ENCODE results near the gene DSG3.
"Not testable (repeated sequence)": the region's sequence is repeated elsewhere in the genome, so short reads cannot be mapped to it uniquely, and the experiment has no call there.

DSG3 gene

DNA sequence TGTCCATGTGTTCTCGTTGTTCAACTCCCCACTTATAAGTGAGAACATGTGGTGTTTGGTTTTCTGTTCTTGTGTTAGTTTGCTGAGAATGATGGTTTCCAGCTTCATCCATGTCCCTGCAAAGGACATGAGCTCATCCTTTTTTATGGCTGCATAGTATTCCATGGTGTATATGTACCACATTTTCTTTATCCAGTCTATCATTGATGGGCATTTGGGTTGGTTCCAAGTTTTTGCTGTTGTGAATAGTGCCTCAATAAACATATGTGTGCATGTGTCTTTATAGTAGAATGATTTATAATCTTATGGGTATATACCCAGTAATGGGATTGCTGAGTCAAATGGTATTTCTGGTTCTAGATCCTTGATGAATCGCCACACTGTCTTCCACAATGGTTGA lies 59.6 kb downstream of the DSG3 start:
- not testable (repeated sequence) for H3K9ac ChIP-seq (ENCODE audit: low read depth, low read length); H3K27me3 ChIP-seq (ENCODE audit: control insufficient read depth, insufficient read depth, low read length); H3K9me3 ChIP-seq (replicated peaks; ENCODE audit: low read length); H3K4me2 ChIP-seq (ENCODE audit: low read length); H3K4me1 ChIP-seq (ENCODE audit: control insufficient read depth, insufficient read depth, low read length); H3K4me3 ChIP-seq (ENCODE audit: low read length); H3K36me3 ChIP-seq (ENCODE audit: insufficient read depth, low read length)

DNA sequence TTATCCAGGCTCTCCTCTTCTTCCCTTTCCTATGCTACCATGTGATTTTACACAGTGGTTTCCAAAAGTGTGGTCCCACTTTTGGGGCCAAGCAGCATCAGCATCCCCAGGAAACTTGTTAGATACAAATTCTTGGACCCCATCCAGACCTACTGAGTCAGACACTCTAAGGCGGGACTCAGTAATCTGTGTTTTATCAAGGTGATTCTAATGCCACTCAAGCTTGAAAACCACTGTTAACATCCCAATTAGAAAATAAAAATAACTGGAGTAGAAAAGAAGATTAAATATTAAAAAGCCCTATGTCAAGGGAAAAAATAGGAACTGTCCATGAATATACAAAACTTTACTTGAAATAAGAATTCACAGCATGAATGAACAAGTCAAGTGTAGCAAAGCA lies 61.2 kb downstream of the DSG3 start:
- no peaks in the 10 kb centered on the region for H3K9me3 ChIP-seq (replicated peaks; ENCODE audit: low read length)
- H3K9ac ChIP-seq (ENCODE audit: low read depth, low read length), result no peak overlapping the region
- no peak overlapping the region for H3K4me2 ChIP-seq (ENCODE audit: low read length)
- H3K4me3 ChIP-seq (ENCODE audit: low read length), result no peak overlapping the region
- no peaks in the 10 kb centered on the region for H3K4me1 ChIP-seq (ENCODE audit: control insufficient read depth, insufficient read depth, low read length)
- H3K27me3 ChIP-seq (ENCODE audit: control insufficient read depth, insufficient read depth, low read length), result no peaks in the 10 kb centered on the region
- no peaks in the 10 kb centered on the region for H3K36me3 ChIP-seq (ENCODE audit: insufficient read depth, low read length)

DNA sequence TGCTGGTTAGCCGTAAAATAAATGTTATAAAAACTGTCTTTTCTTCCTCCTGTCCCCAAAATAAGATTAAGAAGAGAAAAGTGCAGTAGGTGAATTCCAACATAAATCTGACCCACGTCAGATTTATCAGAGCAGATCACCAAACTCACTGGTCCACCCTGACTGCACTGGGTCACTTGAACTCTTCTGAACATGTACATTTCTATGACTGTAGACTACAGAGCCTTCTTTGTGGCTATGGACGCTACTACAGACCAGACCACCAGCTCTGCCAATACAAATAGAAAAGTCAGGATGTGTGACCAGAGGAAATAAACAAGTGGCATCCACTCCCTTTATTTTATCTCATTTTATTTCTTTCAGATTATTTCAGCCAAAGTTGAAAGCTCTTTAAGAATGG lies 62.0 kb downstream of the DSG3 start:
- Histone ChIP-seq H3K36me3 (ENCODE audit: insufficient read depth, low read length) (no peaks in the 10 kb centered on the region), H3K4me1 (ENCODE audit: control insufficient read depth, insufficient read depth, low read length) (no peaks in the 10 kb centered on the region), H3K27me3 (ENCODE audit: control insufficient read depth, insufficient read depth, low read length) (no peaks in the 10 kb centered on the region), H3K9ac (ENCODE audit: low read depth, low read length) (no peak overlapping the region), H3K4me3 (ENCODE audit: low read length) (no peak overlapping the region), H3K9me3 (replicated peaks; ENCODE audit: low read length) (no peaks in the 10 kb centered on the region), H3K4me2 (ENCODE audit: low read length) (no peak overlapping the region)

DNA sequence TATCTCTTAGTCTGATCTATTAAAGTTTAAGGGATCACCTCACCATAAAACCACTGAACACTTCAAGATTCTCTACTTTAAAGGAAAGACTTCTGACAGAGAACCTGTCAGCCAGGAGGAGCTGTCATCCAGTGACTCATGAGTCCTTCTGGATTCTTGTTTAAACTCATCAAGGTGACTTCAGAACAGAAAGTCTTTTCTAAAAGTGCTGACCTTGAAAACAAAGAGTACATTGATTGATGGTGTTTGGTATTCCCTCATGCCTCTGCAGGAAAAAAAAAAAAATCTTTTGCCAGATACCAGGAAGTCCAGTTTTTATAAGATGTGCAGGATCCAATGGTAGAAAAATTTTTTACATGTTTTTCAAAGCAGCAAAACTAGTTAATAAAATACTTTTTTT lies 62.8 kb downstream of the DSG3 start:
- Histone ChIP-seq H3K4me1 (ENCODE audit: control insufficient read depth, insufficient read depth, low read length) (no peaks in the 10 kb centered on the region), H3K4me3 (ENCODE audit: low read length) (no peak overlapping the region), H3K36me3 (ENCODE audit: insufficient read depth, low read length) (no peaks in the 10 kb centered on the region), H3K27me3 (ENCODE audit: control insufficient read depth, insufficient read depth, low read length) (no peaks in the 10 kb centered on the region), H3K9ac (ENCODE audit: low read depth, low read length) (no peak overlapping the region), H3K4me2 (ENCODE audit: low read length) (no peak overlapping the region), H3K9me3 (replicated peaks; ENCODE audit: low read length) (no peaks in the 10 kb centered on the region)

DNA sequence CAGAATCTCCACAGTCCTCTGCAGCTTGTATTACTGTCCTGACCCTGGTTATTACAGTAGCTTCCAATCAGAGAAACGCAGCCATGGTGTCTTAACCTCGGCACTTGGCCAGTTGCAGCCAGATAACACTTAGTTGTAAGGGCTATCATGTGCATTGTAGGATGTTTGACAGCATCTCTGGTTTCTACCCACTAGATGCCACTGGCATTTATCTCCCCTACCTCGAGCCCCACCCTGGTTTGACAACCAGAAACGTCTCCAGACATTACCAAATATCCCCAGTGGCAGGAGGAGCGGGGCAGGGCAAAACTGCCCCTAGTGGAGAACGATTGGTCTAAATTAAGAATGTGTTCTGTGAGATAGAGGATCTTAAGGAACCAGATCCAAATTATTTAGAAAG lies 63.6 kb downstream of the DSG3 start:
- no peaks in the 10 kb centered on the region for H3K9me3 ChIP-seq (replicated peaks; ENCODE audit: low read length)
- no peaks in the 10 kb centered on the region for H3K4me1 ChIP-seq (ENCODE audit: control insufficient read depth, insufficient read depth, low read length)
- H3K4me2 ChIP-seq (ENCODE audit: low read length), result no peak overlapping the region
- H3K9ac ChIP-seq (ENCODE audit: low read depth, low read length), result no peak overlapping the region
- no peaks in the 10 kb centered on the region for H3K27me3 ChIP-seq (ENCODE audit: control insufficient read depth, insufficient read depth, low read length)
- no peak overlapping the region for H3K4me3 ChIP-seq (ENCODE audit: low read length)
- H3K36me3 ChIP-seq (ENCODE audit: insufficient read depth, low read length), result no peaks in the 10 kb centered on the region

DNA sequence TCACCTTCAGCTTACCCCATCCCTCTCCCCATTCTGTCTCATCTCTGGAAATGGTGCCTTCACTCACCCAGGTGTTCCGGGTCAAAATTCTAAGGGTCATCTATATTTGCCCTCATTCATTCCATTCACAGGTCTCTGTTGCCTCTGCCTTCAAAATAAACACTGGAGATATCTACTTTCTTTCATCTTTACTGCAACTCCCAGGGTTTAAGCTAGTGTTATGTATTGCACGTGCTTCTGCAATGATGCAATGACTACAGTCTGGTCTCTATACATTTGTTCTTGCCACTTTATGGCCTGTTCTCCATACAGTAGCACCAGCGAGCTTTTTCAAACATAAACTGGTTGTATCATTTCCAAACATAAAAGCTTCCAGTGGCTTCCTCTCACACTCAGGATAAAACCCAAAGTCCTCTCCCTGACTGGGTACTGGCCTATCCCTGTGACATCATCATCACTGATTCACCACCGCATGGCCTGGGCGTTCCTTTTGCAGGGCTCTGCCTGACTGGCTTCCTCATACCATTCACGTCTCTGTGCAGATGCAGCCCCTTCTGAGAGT lies 64.7 kb downstream of the DSG3 start:
- Histone ChIP-seq H3K9ac (ENCODE audit: low read depth, low read length) (no peak overlapping the region), H3K4me3 (ENCODE audit: low read length) (no peak overlapping the region), H3K9me3 (replicated peaks; ENCODE audit: low read length) (no peaks in the 10 kb centered on the region), H3K27me3 (ENCODE audit: control insufficient read depth, insufficient read depth, low read length) (no peaks in the 10 kb centered on the region), H3K4me1 (ENCODE audit: control insufficient read depth, insufficient read depth, low read length) (no peaks in the 10 kb centered on the region), H3K4me2 (ENCODE audit: low read length) (no peak overlapping the region), H3K36me3 (ENCODE audit: insufficient read depth, low read length) (no peaks in the 10 kb centered on the region)

DNA sequence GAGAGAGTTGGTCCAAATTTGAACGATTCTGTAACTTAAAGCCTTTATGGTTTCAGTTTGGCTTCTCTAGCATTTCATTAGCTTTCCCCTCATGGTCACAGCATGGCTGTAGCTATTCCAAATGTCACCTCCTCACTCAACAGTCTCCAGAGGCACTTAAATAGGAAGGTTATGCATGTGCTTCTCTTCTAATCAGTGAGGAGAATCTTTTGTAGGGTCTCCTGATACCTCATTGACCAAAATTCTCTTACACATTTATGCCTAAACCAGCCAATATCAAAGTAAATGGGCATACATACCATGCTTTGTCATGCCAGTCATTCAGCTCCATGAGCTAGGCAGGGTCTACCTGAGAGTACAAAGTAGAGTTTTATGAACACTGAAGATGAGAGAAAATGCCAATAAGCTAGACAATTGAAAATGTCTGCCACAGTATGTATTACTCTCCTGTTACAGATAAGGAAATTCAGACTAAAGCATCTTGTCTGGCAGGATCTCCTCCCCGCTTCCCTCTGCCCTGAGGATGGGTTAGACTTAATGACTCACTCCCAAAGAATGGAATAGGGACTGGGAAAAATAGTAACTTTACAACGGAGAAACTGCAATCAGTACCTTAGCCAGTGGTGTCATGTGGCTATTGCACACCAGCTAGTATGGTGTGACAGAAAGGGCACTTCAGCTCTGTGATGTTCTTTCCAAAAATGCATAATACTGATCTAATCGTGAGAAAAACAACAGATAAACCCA lies 65.8 kb downstream of the DSG3 start:
- no peak overlapping the region for H3K4me2 ChIP-seq (ENCODE audit: low read length)
- no peaks in the 10 kb centered on the region for H3K27me3 ChIP-seq (ENCODE audit: control insufficient read depth, insufficient read depth, low read length)
- no peak overlapping the region for H3K9ac ChIP-seq (ENCODE audit: low read depth, low read length)
- no peaks in the 10 kb centered on the region for H3K4me1 ChIP-seq (ENCODE audit: control insufficient read depth, insufficient read depth, low read length)
- no peak overlapping the region for H3K4me3 ChIP-seq (ENCODE audit: low read length)
- no peaks in the 10 kb centered on the region for H3K9me3 ChIP-seq (replicated peaks; ENCODE audit: low read length)
- H3K36me3 ChIP-seq (ENCODE audit: insufficient read depth, low read length), result no peaks in the 10 kb centered on the region

DNA sequence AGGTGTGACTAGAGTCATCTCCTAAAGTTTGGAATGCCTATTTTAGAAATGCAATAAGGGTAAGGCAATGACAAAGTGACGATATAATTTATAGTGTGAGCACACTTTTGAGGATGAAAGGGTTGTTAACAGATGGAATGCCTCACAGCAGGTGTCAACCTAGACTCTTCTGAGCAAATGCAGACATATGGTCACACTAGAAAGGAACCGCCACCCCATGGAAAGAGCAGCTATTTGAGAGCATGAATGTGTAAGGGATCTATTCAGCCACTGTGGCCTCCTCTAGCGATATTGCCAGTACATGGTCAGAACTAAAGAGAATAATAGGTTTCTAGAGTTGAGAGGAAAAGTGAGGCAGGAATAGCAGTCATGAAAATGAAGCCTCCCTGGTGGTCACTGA lies 68.9 kb downstream of the DSG3 start:
- H3K36me3 ChIP-seq (ENCODE audit: insufficient read depth, low read length), result no peaks in the 10 kb centered on the region
- H3K4me2 ChIP-seq (ENCODE audit: low read length), result no peak overlapping the region

DNA sequence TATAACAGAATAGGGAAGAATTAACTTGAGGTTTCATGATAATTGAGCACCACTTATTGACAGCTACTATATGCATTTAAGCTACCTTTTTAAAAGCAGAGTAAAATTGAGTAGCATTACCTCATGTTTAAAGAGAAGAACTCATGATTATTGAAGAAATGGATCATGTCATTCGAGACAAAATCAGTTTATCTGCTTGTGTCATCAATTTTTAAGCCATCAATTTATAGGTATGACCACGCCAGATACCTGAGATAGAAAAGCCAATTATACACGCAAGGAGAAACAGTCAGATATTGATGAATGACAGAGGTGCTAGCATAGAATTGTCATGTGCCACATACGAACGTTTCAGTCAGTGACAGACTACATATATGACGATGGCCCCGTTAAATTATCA lies 78.8 kb downstream of the DSG3 start:
- Histone ChIP-seq H3K4me1 (ENCODE audit: control insufficient read depth, insufficient read depth, low read length) (no peaks in the 10 kb centered on the region), H3K36me3 (ENCODE audit: insufficient read depth, low read length) (no peaks in the 10 kb centered on the region), H3K4me2 (ENCODE audit: low read length) (no peak overlapping the region), H3K9ac (ENCODE audit: low read depth, low read length) (no peak overlapping the region), H3K27me3 (ENCODE audit: control insufficient read depth, insufficient read depth, low read length) (no peaks in the 10 kb centered on the region), H3K9me3 (replicated peaks; ENCODE audit: low read length) (no peaks in the 10 kb centered on the region), H3K4me3 (ENCODE audit: low read length) (no peak overlapping the region)

More for the DNA sequence above, 68.9 kb downstream of the DSG3 start:
- no peaks in the 10 kb centered on the region for H3K27me3 ChIP-seq (ENCODE audit: control insufficient read depth, insufficient read depth, low read length)
- no peaks in the 10 kb centered on the region for H3K9me3 ChIP-seq (replicated peaks; ENCODE audit: low read length)
- no peak overlapping the region for H3K9ac ChIP-seq (ENCODE audit: low read depth, low read length)
- H3K4me1 ChIP-seq (ENCODE audit: control insufficient read depth, insufficient read depth, low read length), result no peaks in the 10 kb centered on the region
- H3K4me3 ChIP-seq (ENCODE audit: low read length), result no peak overlapping the region
